Measurements from ENCODE around the gene CPA2.
"Not testable (repeated sequence)": the region's sequence is repeated elsewhere in the genome, so short reads cannot be mapped to it uniquely, and the experiment has no call there.

Gene CPA2

DNA sequence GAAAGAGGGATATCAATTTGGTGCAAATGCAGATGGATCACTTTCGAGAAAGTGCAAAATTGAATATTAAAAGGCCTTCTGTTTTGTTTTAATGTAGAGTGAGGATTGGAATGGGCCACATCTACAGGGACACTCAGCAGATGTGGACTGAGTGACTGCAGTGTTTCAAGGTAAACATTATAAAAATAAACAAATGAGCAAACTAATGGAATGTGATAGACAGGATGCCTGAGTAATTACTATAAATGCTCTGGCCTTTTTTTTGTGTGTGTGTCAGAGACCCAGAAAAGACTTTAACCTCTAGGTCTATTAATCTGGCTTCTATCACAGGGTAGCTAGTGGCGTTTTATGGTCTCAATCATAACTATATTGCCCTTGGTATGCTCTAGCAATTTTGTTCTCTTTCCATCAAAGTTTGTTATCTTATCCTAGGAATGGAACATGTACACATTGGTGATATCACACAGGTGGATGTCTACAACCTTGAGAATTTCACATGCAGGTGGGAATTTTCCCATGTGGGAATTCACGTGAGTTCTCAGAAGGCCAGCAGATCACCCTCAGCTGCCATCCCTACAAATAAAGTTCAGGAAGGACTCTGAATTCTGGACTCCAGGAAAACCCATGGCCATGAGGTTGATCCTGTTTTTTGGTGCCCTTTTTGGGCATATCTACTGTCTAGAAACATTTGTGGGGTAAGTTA, at the start of gene CPA2:
CPA2 (plus strand) TSS at position 606 of the 703 bp plus-strand sequence; CDS start at position 625, 19 bp downstream.
- no peak for DNase-seq (ENCODE audit: low read depth, low spot score)

- DNase-seq (ENCODE audit: low read depth, low spot score): no peak
Observed at GRCh38 chr7:130218806-130219620, 47.6 kb upstream of the CPA2 start.

- no peak for DNase-seq (ENCODE audit: low read depth, low spot score)
Observed at GRCh38 chr7:130219871-130220270, 46.8 kb upstream of the CPA2 start.

DNA sequence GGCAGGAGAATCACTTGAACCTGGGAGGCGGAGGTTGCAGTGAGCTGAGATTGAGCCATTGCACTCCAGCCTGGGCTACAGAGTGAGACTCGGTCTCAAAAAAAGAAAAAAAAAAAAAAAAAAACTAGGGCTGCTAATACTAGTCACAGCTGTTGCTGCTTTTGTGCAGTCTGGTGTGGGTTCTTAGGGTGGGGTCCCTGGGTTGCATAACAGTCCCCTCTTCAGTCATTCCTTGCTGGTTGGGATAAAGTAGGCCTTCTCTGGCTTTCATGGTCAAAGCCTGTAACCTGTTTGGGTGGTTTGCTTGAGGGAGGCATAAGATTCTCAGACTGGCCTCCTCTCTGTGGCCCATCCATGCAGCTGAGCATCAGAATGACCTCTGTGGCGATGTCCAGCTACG, 44.9 kb upstream of the CPA2 start:
- no peak for DNase-seq (ENCODE audit: low read depth, low spot score)

DNA sequence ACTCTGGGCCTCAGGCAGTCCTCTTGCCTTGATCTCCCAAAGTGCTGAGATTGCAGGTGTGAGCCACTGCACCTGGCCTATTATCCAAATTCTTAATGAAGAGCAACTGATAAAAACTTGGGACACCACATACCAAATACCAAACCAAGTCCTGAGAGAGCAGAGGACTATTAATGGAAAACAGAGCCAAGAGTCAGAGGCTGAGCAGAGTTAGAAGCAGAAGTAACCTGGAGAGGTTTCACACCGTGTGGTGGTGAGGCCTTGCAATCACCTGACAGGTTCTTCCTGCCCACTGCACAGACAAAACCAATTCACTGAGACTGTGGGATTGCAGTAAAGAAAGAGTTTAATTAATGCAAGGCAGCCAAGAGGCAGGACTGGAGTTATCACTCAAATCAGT, 43.0 kb upstream of the CPA2 start:
- DNase-seq (ENCODE audit: low read depth, low spot score): no peak

DNA sequence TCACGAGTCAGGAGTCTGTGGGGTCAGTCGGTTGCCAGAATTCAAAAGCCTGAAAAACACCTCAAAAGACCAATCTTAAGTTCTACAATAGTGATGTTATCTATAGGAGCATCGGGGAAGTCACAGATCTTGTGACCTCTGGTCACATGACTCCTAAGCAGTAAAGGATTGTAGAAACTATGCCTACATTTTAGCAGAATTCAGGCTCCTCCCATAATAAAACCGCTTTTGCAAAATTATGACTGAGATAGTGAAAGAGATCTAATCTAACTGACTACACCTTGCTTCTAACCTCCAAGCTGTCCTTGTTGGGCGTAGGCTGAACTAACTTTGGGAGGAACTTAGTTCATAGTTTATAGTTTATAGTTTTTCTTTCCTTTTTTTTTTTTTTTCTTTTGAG, 42.5 kb upstream of the CPA2 start:
- no peak for DNase-seq (ENCODE audit: low read depth, low spot score)

- not testable (repeated sequence) for DNase-seq (ENCODE audit: low read depth, low spot score)
Observed at GRCh38 chr7:130224923-130225322, 41.7 kb upstream of the CPA2 start.

- DNase-seq (ENCODE audit: low read depth, low spot score): no peak
Observed at GRCh38 chr7:130226333-130226732, 40.3 kb upstream of the CPA2 start.

GRCh38 chr7:130227883-130228575, 38.6 kb upstream of the CPA2 start:
- DNase-seq (ENCODE audit: low read depth, low spot score): no peak

- no peak for DNase-seq (ENCODE audit: low read depth, low spot score)
Observed at GRCh38 chr7:130228840-130229502, 37.7 kb upstream of the CPA2 start.

GRCh38 chr7:130229981-130230380, 36.7 kb upstream of the CPA2 start:
- not testable (repeated sequence) for DNase-seq (ENCODE audit: low read depth, low spot score)

GRCh38 chr7:130231792-130232191, 34.9 kb upstream of the CPA2 start:
- no peak for DNase-seq (ENCODE audit: low read depth, low spot score)

DNA sequence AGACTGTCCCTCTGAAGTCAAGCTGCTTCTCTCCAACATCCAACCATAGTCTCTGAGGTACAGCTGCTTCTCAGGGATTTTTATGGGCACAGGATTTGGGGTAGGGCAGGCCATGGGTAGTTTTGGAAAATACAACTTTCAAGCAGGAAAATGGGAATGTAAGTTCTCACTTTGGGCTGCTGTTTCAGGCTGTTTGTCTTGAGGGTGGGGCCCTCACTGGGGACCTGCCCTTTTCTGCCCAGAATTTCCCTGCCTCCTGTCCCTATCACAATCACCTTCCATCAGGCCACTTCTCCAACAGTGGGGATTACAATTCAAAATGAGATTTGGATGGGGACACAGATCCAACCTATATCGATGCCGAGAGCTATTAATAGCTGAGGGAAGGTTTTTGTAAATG, 34.5 kb upstream of the CPA2 start:
- no peak for DNase-seq (ENCODE audit: low read depth, low spot score)

DNA sequence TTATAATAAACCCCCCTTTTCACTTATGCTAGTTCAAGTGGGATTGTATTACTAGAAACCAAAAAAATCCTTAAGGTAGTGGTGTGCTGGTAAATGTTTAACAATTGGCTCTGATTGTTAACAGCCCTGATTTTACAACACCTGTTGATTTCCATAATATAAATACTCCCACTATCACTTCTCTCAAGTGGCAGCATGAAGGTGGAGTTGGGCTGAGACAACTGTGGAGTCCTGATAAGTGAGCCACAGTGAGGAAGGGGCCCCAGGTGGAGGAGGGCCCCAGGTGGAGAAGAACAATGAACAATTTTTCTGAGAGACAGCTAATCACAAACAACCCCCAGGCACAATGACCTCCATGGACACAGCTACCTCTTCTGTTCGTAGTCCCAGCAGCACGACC, 32.6 kb upstream of the CPA2 start:
- no peak for DNase-seq (ENCODE audit: low read depth, low spot score)

DNA sequence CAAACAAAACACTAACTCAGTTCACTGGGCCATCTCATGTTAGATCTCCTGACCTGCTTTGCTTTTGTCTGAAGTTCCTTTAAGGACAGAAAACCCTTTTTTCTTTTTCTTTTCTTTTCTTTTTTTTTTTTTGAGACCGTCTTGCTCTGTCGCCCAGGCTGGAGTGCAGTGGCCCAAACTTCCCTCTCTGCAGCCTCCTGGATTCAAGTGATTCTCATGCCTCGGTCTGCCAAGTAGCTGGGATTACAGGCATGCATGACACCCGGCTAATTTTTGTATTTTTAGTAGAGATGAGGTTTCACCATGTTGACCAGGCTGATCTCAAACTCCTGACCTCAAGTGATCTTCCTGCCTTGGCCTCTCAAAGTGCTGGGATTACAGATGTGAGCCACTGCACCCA, 30.3 kb upstream of the CPA2 start:
- not testable (repeated sequence) for DNase-seq (ENCODE audit: low read depth, low spot score)

GRCh38 chr7:130240240-130240639, 26.4 kb upstream of the CPA2 start:
- DNase-seq (ENCODE audit: low read depth, low spot score): no peak

GRCh38 chr7:130242198-130243014, 24.3 kb upstream of the CPA2 start:
- peak; percentile 9 for DNase-seq (ENCODE audit: low read depth, low spot score)

- DNase-seq (ENCODE audit: low read depth, low spot score): not testable (repeated sequence)
Observed at GRCh38 chr7:130243486-130243885, 23.2 kb upstream of the CPA2 start.

DNA sequence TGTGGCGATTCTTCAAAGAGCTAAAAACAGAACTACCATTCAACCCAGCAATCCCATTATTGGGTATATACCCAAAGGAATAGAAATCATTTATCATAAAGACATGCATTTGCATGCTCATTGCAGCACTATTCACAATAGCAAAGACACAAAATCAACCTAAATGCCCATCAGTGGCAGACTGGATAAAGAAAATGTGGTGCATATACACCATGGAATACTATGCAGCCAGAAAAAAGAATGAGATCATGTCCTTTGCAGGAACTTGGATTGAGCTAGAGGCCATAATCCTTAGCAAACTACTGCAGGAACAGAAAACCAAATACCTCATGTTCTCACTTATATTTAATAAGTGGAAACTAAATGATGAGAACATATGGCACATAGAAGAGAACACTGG, 20.2 kb upstream of the CPA2 start:
- DNase-seq (ENCODE audit: low read depth, low spot score): not testable (repeated sequence)

DNA sequence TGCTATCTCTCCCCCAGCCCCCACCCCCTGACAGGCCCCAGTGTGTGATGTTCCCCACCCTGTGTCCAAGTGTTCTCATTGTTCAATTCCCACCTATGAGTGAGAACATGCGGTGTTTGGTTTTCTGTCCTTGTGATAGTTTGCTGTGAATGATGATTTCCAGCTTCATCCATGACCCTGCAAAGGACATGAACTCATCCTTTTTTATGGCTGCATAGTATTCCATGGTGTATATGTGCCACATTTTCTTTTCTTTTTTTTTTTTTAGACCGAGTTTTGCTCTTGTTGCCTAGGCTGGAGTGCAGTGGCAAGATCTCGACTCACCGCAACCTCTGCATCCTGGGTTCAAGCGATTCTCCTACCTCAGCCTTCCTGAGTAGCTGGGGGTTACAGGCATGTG, 17.8 kb upstream of the CPA2 start:
- not testable (repeated sequence) for DNase-seq (ENCODE audit: low read depth, low spot score)

DNA sequence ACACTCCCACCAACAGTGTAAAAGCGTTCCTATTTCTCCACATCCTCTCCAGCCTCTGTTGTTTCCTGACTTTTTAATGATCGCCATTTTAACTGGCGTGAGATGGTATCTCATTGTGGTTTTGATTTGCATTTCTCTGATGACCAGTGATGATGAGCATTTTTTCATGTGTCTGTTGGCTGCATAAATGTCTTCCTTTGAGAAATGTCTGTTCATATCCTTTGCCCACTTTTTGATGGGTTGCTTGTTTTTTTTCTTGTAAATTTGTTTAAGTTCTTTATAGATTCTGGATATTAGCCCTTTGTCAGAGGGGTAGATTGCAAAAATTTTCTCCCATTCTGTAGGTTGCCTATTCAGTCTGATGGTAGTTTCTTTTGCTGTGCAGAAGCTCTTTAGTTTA, 17.0 kb upstream of the CPA2 start:
- DNase-seq (ENCODE audit: low read depth, low spot score): not testable (repeated sequence)

Measured in iPS DF 19.7 (cell line).